BE2C (cell line): ENCODE measurements around the gene DDAH1.

Source experiments
- DNase-seq: peaks from one replicate; pipeline ENCODE4 v3.0.0-alpha.2; 2020
- H3K27me3 ChIP-seq: fragments of 250-450 bp; sonication (Bioruptor Pico); 2 replicates; pipeline ENCODE4 v1.5.1; 2020; ENCODE audit warnings: mild to moderate bottlenecking
- H3K36me3 ChIP-seq: fragments of 250-450 bp; sonication (Bioruptor Pico); 2 replicates; pipeline ENCODE4 v1.5.1; 2020; ENCODE audit warnings: mild to moderate bottlenecking
- H3K4me1 ChIP-seq: fragments of 250-450 bp; sonication (Bioruptor Pico); 2 replicates; pipeline ENCODE4 v1.5.1; 2020
- H3K4me3 ChIP-seq: 2 replicates; pipeline ENCODE4 v1.5.1; 2011; ENCODE audit warnings: low read depth, low read length
- H3K9me3 ChIP-seq: fragments of 250-450 bp; sonication (Bioruptor Pico); 2 replicates; pipeline ENCODE4 v1.5.1; 2020
- CTCF ChIP-seq: IDR thresholded peaks from 2 replicates; pipeline ENCODE4 v1.5.1; 2012; ENCODE audit warnings: mild to moderate bottlenecking, low read depth, low read length

The DDAH1 gene

DNA sequence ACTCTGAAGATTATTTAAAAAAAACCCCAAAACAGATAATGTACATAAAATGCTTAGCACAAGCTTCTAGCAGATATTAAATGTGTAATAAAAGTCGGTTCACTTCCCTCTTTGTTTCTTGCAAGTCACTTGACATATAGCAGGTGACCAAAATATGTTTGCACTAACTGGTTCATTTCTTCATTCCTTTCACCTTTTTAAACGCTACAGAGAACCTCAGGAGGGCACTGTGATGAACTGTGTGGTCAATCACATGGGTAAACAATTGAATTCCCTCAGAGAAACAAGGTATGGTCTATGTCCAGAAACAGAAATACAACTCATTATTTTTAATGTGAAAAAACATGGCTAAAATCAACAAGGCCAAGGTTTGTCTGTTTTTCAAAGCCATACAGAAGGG is 137.2 kb downstream of the DDAH1 start:
- no peak for TF ChIP-seq CTCF
- DNase-seq = no peak
- H3K4me3 ChIP-seq = no peak overlapping the region
- H3K27me3 ChIP-seq = no peaks in the 10 kb centered on the region
- H3K9me3 ChIP-seq = no peaks in the 10 kb centered on the region
- no peaks in the 10 kb centered on the region for H3K36me3 ChIP-seq
- H3K4me1 ChIP-seq = no peaks in the 10 kb centered on the region

GRCh38 chr1:85326851-85327250 is 138.1 kb downstream of the DDAH1 start:
- no peak for DNase-seq
- H3K4me1 ChIP-seq = no peaks in the 10 kb centered on the region
- no peak overlapping the region for H3K4me3 ChIP-seq
- H3K9me3 ChIP-seq = no peaks in the 10 kb centered on the region
- no peaks in the 10 kb centered on the region for H3K36me3 ChIP-seq
- TF ChIP-seq CTCF = no peak
- no peaks in the 10 kb centered on the region for H3K27me3 ChIP-seq

GRCh38 chr1:85326336-85326735 is 138.6 kb downstream of the DDAH1 start:
- H3K36me3 ChIP-seq = no peaks in the 10 kb centered on the region
- no peak for DNase-seq
- H3K4me1 ChIP-seq = no peaks in the 10 kb centered on the region
- no peaks in the 10 kb centered on the region for H3K27me3 ChIP-seq
- TF ChIP-seq CTCF = no peak
- no peak overlapping the region for H3K4me3 ChIP-seq
- H3K9me3 ChIP-seq = no peaks in the 10 kb centered on the region

DNA sequence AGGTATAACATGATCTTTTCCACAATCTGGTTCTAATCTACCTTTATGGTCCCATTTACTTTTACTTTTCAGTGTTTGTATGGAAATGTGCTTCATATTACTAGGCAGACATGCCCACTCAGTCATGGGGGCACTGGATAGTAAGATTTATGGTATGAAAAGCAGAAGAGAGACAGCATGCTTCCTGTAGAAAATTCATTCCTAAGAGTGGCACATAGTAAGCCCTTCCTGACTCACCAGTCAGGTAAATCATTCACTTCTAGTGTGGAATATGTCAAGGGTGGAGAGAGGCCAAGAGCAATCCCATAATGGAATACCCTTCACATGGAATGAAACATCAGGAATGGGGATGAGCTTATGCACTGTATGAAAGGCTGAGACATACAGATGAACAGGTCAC is 139.0 kb downstream of the DDAH1 start:
- no peaks in the 10 kb centered on the region for H3K27me3 ChIP-seq
- no peaks in the 10 kb centered on the region for H3K9me3 ChIP-seq
- TF ChIP-seq CTCF = no peak
- no peak for DNase-seq
- H3K4me1 ChIP-seq = no peaks in the 10 kb centered on the region
- no peaks in the 10 kb centered on the region for H3K36me3 ChIP-seq
- no peak overlapping the region for H3K4me3 ChIP-seq

DNA sequence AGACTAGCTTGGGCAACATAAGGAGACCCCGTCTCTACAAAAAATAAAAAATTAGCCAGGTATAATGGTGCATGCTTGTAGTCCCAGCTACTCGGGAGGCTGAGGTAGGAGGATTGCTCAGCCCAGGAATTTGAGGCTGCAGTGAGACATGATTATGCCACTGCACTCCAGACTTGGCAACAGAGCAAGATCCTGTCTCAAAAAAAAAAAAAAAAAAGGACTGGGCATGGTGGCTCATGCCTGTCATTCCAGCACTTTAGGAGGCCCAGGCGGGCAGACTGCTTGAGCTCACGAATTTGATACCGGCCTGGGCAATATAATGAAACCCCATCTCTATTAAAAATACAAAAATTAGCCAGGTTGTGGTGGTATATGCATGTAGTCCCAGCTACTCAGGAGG is 141.2 kb downstream of the DDAH1 start:
- no peak for DNase-seq
- H3K9me3 ChIP-seq = no peaks in the 10 kb centered on the region
- TF ChIP-seq CTCF = no peak
- H3K36me3 ChIP-seq = no peaks in the 10 kb centered on the region
- H3K27me3 ChIP-seq = no peaks in the 10 kb centered on the region
- no peak overlapping the region for H3K4me3 ChIP-seq
- no peaks in the 10 kb centered on the region for H3K4me1 ChIP-seq

DNA sequence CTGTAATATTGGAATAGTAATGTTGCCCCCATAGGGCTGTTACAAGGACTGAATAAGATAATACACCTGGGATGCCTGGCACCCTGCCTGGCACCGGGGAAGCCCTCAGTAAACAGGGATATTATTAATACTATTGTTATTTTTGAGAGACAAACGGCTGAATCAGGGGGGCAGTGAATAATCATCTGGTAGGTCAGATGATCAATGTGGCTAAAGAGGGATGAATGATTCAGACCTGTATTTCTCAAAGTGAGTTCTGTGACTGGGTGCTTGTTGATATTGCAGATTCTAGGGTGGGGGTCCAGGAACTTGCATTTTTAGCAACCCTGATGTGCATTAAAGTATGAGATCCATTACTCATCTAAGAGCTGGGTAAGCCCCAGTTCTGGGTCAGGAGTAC is 142.3 kb downstream of the DDAH1 start:
- no peak for TF ChIP-seq CTCF
- no peak for DNase-seq
- H3K4me3 ChIP-seq = no peak overlapping the region
- no peaks in the 10 kb centered on the region for H3K4me1 ChIP-seq
- no peaks in the 10 kb centered on the region for H3K9me3 ChIP-seq
- H3K36me3 ChIP-seq = no peaks in the 10 kb centered on the region
- H3K27me3 ChIP-seq = no peaks in the 10 kb centered on the region
